Uterus (tissue), 2 donors: ENCODE data around the gene ORMDL2.

Source experiments
- CTCF ChIP-seq, 4 experiments: fragments of 200-600 bp in 2 of 4; fragments of 450-650 bp in 2 of 4; sonication (generic) in 2 of 4; IDR thresholded peaks; one replicate each; pipeline ENCODE4 v1.5.1; 2016 to 2019; ENCODE audit warnings: antibody characterized with exemption in 4 of 4, mild to moderate bottlenecking in 2 of 4, moderate library complexity in 1 of 4
- POLR2A ChIP-seq, 2 donors: fragments of 450-650 bp; IDR thresholded peaks; one replicate each; pipeline ENCODE4 v1.6.1; 2016; ENCODE audit warnings: antibody characterized with exemption in 2 of 2, mild to moderate bottlenecking in 1 of 2, moderate library complexity in 1 of 2

- TF ChIP-seq CTCF (IDR thresholded peaks at IDR 0.05) (no peak), POLR2A (IDR thresholded peaks at IDR 0.05) (no peak)
These were observed 20.5 kb downstream of the ORMDL2 start for GRCh38 chr12:55838361-55838760.
